Ishikawa (cell line): ENCODE results near the gene HDHD3.

Experiments used
- CEBPB ChIP-seq: IDR thresholded peaks from 2 replicates; pipeline ENCODE4 v1.6.1; 2012
- CREB1 ChIP-seq: IDR thresholded peaks from 2 replicates; pipeline ENCODE4 v1.6.1; 2012; ENCODE audit warnings: low read depth
- EGR1 ChIP-seq: IDR thresholded peaks from 2 replicates; pipeline ENCODE4 v1.6.1; 2012
- EP300 ChIP-seq: IDR thresholded peaks from 2 replicates; pipeline ENCODE4 v1.6.1; 2012; ENCODE audit warnings: borderline replicate concordance
- FOXM1 ChIP-seq: IDR thresholded peaks from 2 replicates; pipeline ENCODE4 v1.6.1; 2012; ENCODE audit warnings: low read depth, borderline replicate concordance
- NFIC ChIP-seq: IDR thresholded peaks from 2 replicates; pipeline ENCODE4 v1.6.1; 2012
- RAD21 ChIP-seq: IDR thresholded peaks from 2 replicates; pipeline ENCODE4 v1.6.1; 2012; ENCODE audit warnings: low read depth
- TAF1 ChIP-seq: IDR thresholded peaks from 2 replicates; pipeline ENCODE4 v1.6.1; 2012; ENCODE audit warnings: low read depth, mild to moderate bottlenecking
- TCF12 ChIP-seq: IDR thresholded peaks from 2 replicates; pipeline ENCODE4 v1.6.1; 2012; ENCODE audit warnings: low read depth
- TEAD4 ChIP-seq: IDR thresholded peaks from 2 replicates; pipeline ENCODE4 v1.6.1; 2012
- YY1 ChIP-seq: IDR thresholded peaks from 2 replicates; pipeline ENCODE4 v1.6.1; 2012; ENCODE audit warnings: low read depth
- ZBTB7A ChIP-seq: IDR thresholded peaks from 2 replicates; pipeline ENCODE4 v1.6.1; 2012; ENCODE audit warnings: low read depth
- TF ChIP-seq, protein P1 (sequence below): IDR thresholded peaks from 2 replicates; pipeline ENCODE4 v1.6.1; 2012
- TF ChIP-seq, protein P2 (sequence below): IDR thresholded peaks from 2 replicates; pipeline ENCODE4 v1.6.1; 2012; ENCODE audit warnings: low read depth, mild to moderate bottlenecking
- TF ChIP-seq, protein P3 (sequence below): IDR thresholded peaks from 2 replicates; pipeline ENCODE4 v1.6.1; 2012

Gene HDHD3

DNA sequence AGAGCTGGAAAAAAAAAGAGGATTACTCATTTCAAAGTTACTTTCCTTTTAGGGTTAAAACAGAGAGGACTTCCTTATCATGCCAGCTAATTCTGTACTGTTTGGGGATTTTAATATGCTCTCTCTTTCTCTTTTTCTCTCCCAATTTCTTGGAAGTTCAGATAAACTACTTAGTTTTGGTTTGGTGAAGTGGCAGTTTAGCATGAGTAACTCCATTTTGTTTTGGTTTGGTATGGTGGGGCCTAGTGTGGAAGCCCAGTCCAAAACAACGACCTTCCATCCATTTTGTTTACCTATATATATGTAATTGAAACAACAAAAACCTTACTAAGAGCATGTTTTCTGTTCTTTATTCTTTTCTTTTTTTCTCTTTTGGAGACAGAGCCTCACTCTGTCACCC lies 31.1 kb downstream of the HDHD3 start:
- TF ChIP-seq CEBPB: no peak
- TF ChIP-seq, protein P1, sequence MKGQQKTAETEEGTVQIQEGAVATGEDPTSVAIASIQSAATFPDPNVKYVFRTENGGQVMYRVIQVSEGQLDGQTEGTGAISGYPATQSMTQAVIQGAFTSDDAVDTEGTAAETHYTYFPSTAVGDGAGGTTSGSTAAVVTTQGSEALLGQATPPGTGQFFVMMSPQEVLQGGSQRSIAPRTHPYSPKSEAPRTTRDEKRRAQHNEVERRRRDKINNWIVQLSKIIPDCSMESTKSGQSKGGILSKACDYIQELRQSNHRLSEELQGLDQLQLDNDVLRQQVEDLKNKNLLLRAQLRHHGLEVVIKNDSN: no peak

DNA sequence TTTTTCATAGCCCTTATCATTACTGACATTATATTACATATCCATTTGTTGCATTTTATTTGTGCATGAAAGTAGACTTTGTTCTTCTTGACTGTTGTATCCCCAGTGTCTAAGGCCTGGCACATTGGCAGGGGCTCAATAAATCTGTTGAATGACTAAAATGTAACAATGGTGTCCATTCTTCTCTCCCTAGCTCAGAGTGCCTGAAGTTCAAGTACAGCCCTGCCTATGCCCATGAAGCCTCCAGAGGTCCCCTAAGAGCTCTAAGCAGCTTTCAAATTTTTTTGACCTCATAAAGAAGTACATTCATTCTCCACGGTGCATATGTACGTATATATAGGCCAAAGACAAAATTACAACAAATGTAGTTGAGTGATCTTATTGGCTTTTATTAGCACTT lies 31.6 kb downstream of the HDHD3 start:
- TF ChIP-seq ZBTB7A: no peak
- no peak for TF ChIP-seq CEBPB
- no peak for TF ChIP-seq FOXM1
- TF ChIP-seq TAF1: no peak

DNA sequence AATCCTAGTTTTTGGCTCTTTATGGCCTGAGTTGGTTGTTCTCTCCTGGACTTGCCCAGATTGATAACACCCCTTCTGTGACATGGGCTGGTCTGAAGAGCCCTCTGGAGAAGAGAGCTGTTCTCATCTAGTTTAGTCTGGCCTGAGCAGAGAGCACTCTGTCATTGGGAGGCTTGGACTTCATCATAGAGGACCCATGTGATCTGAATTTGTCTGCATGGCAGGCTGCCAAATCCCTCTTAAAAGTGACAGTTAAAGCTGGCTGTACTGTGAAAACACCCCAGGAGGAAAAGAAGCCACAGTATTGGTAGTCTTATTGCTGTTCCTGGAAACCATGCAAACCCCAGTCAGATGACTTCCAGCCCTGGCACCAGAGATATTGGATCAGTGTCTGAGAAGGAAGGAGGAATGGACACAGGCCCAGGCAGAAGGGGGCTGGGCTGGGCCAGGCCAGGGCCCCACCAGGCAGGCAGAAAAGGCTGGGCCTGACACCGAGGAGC lies 33.0 kb downstream of the HDHD3 start:
- TF ChIP-seq, protein P2, sequence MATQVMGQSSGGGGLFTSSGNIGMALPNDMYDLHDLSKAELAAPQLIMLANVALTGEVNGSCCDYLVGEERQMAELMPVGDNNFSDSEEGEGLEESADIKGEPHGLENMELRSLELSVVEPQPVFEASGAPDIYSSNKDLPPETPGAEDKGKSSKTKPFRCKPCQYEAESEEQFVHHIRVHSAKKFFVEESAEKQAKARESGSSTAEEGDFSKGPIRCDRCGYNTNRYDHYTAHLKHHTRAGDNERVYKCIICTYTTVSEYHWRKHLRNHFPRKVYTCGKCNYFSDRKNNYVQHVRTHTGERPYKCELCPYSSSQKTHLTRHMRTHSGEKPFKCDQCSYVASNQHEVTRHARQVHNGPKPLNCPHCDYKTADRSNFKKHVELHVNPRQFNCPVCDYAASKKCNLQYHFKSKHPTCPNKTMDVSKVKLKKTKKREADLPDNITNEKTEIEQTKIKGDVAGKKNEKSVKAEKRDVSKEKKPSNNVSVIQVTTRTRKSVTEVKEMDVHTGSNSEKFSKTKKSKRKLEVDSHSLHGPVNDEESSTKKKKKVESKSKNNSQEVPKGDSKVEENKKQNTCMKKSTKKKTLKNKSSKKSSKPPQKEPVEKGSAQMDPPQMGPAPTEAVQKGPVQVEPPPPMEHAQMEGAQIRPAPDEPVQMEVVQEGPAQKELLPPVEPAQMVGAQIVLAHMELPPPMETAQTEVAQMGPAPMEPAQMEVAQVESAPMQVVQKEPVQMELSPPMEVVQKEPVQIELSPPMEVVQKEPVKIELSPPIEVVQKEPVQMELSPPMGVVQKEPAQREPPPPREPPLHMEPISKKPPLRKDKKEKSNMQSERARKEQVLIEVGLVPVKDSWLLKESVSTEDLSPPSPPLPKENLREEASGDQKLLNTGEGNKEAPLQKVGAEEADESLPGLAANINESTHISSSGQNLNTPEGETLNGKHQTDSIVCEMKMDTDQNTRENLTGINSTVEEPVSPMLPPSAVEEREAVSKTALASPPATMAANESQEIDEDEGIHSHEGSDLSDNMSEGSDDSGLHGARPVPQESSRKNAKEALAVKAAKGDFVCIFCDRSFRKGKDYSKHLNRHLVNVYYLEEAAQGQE: no peak
- TF ChIP-seq, protein P1: peak; percentile 36; the same call in 1 of the 2 replicates
- TF ChIP-seq NFIC: peak; percentile 50

DNA sequence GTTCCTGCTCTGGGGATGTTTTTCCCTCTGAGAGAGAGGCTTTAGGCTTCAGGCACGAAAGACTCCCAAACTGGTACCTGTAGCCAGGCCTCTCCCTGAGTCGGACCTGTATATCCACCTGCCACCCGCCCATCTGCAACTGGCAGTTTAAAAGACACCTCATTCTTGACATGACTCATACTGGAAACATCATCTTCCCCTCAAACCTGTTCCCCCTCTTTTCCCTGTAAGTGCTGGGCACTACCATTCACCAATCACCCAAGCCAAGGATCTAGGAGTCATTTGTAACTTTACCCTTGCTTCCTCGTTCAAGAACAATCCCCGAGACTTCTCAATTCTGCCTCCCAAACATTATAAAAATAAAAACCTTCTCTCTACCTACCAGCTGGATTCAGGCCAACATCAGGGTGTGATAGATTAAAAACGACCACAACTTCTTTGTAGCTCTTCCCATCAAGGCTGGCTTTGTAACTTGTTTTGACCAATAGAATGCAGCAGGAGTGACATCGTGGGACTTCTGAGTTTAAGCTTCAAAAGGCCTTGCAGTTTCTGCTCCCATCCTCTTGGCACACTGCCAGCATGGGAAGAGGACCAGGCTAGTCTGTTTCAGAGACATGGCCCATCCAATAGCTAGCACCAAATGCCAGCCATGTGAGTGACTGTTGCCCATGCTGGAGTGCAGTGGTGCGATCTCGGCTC lies 34.9 kb downstream of the HDHD3 start:
- TF ChIP-seq ZBTB7A (no peak), TAF1 (no peak), EP300 (peak; percentile 36; the same call in 1 of the 2 replicates), RAD21 (no peak), CEBPB (no peak), EGR1 (no peak), TCF12 (no peak), FOXM1 (no peak), YY1 (no peak), TEAD4 (no peak), CREB1 (no peak), NFIC (peak; percentile 82)
- TF ChIP-seq, protein P2: no peak
- TF ChIP-seq, protein P1: no peak
- TF ChIP-seq, protein P3, sequence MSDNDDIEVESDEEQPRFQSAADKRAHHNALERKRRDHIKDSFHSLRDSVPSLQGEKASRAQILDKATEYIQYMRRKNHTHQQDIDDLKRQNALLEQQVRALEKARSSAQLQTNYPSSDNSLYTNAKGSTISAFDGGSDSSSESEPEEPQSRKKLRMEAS: peak; percentile 46; the same call in 1 of the 2 replicates

DNA sequence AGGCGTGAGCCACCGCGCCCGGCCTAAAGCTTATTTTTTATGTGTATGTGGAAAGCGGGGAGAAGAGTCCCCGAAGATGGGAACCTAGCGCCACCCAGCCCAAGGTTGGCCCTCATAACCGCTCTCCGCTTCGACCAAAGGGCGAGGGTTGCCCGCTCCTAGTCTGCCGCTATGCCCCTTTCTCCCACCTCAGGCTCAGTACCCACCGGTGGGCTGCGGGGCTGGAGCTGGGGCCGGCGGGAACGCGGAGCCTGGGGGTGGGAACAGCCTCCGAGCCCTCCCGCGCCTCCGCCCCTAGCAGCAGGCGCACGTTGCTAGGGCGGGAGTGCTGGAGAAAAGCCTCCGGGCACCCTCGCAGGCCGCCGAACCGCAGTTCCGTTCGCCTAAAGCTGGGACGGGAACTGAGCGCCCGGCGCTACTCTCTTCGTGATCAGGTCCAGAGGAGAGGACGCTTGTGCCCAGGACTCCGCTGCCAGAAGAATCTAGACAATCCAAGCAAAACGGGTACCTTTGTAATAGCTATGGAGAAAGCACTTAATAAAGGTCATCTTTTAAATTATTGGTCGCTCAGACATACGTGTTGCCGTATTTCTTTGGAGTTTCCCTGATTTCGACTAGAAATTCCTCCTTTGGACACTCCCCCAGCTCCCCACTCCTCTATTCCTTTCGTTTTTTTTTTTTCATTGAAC lies 36.6 kb downstream of the HDHD3 start, which contains the start of gene WDR31:
Gene WDR31 (minus strand): TSS at position 265 of the 689 bp plus-strand sequence. CDS start 8,253 bp downstream, outside the sequence.
- peak; percentile 75; the same call in 1 of the 2 replicates for TF ChIP-seq YY1
- TF ChIP-seq EP300: 0 out of 2 replicates have a peak, but pooled peaks have one; percentile 42
- TF ChIP-seq NFIC: no peak
- peak; percentile 98 for TF ChIP-seq ZBTB7A
- TF ChIP-seq, protein P3: peak; percentile 81
- TF ChIP-seq, protein P1: peak; percentile 68
- TF ChIP-seq TAF1: peak; percentile 80
- TF ChIP-seq TCF12: peak; percentile 66
- TF ChIP-seq EGR1: no peak

DNA sequence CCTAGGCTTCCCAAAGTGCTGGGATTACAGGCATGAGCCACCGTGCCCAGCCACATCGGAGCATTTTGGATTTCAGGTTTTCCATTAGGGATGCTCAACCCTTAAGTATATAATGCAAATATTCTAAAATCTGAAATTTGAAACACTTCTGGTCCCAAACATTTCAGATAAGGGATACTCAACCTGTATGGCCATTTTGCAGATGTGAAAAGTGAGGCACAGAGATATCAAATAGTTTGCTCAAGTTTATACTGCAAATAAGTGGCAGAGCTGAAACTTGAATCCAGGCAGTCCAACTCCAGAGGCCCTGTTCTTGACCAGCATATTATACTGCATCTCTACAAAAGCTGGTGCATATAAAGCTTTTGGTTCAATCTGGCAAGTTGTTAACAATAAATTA lies 39.1 kb downstream of the HDHD3 start:
- no peak for TF ChIP-seq CEBPB
- no peak for TF ChIP-seq FOXM1
- TF ChIP-seq ZBTB7A: no peak
- TF ChIP-seq TCF12: no peak
- no peak for TF ChIP-seq RAD21
- TF ChIP-seq, protein P1: no peak
- TF ChIP-seq, protein P2: no peak
- no peak for TF ChIP-seq EP300
- no peak for TF ChIP-seq TEAD4
- TF ChIP-seq TAF1: no peak
- no peak for TF ChIP-seq CREB1
- TF ChIP-seq NFIC: no peak
- TF ChIP-seq, protein P3: no peak
- TF ChIP-seq YY1: no peak
- TF ChIP-seq EGR1: no peak
